GM19452 (cell line): ENCODE data around the gene PLSCR3.
"Not testable (repeated sequence)": the region's sequence is repeated elsewhere in the genome, so short reads cannot be mapped to it uniquely, and the experiment has no call there.

Experiments
- ATAC-seq: cut with Tn5 transposase; IDR thresholded peaks from one replicate; pipeline ENCODE4 v1.9.1; 2021; ENCODE audit not compliant: unreplicated experiment

Gene PLSCR3

DNA sequence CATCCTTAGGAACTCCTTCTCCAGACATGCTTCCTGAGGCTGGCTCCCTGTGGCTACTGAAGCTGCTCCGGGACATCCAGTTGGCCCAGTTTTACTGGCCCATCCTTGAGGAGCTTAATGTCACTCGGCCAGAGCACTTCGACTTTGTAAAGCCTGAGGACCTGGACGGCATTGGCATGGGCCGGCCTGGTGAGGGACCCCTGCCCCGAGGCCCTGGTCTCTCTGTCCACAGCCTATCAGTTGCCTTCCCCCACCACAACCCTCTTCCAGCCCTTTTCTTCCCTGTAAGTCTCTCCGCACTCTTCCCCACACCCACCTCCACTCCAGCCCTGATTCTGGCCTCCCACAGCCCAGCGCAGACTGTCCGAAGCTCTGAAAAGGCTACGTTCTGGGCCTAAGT, 11.4 kb downstream of the PLSCR3 start:
- ATAC-seq = no peak

DNA sequence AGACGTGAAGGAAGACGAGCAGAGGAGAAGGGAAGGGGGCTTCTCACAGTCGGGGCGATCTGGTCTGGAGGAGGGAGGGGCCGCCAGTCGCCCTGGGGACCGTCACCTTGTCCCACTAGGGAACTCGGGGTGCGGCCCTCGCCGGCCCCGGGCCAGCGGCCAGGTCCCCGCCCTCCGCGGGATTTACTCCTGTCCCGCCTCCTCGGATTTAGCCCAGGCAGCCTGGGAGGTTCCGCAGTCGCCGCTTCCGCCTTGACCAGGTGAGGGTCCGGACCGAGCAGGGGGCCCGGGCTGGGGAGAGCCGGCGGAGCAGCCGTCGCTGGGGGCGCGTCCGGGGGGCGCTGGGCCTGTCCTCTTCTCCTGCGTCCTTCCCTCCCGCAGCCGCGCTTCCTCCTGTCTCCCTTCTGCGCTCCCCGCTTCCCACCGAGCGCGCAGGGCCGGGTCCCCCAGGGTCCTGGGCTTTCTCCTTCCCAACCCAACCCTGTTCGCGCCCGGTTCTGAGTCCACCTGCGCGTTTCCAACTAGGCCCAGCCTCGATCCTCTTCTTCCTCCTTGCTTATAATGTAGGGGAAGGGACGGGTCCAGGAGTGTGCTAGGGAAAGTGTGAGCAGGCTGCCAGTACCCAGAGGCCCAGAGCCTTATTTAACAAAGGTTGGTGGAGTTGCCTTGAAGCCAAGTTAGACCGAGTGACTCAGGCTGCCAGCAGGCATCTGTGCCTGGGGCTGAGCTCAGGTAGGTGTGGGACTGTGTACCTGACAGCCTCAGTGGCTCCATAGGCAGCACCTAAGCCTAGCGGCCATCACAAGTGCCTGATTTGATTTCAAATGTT, 13.3 kb downstream of the PLSCR3 start, which contains the start of gene TNK1:
Gene TNK1, plus strand, starts transcription at position 235 of the 829 bp plus-strand sequence. CDS start 1,838 bp downstream, outside the sequence.
- no peak for ATAC-seq

DNA sequence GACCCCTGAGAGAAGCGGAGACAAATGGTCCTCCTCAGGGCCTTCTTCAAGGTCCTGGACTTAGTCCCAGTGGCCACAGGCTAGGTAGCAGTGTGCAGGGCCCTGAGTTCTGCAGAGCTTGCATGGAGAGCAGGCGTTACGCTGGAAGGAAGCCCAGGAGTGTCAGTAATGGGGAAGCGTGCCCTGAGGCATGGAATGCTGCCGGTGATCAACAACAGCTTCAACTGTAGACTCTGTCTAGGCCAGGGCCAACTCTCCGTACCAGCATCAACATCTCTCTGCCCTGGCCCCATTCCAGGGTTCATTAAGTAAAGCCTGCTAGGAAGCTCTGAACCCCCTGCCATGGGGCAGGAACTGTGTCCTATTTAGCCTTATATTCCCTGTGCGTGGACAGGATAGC, 14.0 kb downstream of the PLSCR3 start:
- no peak for ATAC-seq

DNA sequence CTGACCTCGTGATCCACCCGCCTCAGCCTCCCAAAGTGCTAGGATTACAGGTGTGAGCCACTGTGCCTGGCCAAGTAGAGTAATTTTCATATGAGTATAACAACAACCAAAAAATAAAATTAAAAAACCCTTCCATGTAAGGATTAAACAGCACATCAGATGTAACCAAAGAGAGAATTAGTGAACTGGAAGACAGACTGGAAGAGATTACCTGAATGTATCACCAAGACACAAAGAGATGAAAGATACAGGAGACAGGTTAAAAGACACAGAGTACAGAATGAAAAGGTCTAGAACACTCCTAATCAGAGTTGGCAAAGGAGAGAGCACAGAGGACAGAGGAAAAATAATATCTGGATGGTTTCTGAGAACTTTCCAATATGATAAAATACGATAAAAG, 15.2 kb downstream of the PLSCR3 start:
- no peak for ATAC-seq

DNA sequence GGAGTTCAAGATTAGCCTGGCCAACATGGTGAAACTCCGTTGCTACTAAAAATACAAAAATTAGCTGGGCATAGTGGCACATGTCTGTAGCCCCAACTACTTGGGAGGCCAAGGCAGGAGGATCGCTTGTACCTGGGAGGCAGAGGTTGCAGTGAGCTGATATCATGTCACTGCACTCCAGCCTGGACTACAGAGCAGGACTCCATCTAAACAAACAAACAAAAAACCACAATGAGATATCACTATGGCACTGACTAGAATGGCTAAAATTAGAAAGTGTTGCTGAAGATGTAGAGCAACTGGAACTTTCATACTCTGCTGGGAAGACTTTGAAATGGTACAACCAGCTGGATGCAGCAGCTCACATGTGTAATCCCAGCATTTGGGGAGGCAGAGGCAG, 20.0 kb downstream of the PLSCR3 start:
- ATAC-seq = no peak

DNA sequence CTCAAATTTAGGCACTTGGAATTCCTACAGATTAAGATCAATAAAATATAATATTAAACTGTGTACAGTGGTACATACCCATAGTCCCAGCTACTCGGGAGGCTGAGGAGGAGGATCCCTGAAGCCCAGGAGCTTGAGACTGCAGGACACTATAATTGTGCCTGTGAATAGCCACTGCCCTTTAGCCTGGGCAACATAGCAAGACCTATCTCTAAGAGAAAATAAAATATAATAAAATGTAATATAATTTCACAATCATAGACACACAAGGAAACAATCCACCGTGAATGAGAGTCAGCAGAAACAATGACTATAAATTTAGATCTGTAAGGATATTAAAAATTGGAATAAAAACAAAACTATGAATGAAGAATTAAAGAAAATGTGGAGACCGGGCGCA, 23.5 kb downstream of the PLSCR3 start:
- no peak for ATAC-seq

DNA sequence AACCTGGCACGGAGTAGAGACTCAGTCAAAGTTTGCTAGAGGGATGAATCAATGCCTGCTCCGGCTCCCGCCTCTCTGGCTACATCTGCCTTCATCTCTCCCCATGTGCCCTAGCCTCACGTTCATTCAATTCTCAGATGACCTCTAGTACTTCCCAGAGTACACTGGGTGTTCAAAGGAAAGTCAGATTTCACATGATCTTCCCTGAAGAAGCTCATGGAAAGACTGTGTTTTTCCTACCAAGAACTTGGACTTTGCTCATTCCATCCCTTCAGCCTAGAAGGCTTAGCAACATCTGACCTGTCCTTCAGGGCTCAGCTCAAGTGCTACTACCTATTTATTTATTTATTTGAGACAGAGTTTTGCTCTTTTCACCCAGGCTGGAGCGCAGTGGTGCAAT, 24.5 kb downstream of the PLSCR3 start:
- no peak for ATAC-seq

DNA sequence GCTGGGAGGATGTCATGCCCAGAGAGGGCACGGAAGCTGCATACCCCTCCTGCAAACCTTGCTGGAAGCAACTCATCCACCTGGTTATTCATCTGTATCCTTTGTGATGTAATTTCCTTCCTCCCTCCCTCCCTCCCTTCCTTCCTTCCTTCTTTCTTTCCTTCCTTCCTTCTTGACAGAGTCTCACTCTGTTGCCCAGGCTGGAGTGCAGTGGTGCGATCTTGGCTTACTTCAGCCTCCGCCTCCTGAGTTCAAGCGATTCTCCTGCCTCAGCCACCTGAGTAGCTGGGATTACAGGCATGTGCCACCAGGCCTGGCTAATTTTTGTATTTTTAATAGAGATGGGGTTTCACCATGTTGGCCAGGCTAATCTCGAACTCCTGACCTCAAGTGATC, 25.7 kb downstream of the PLSCR3 start:
- not testable (repeated sequence) for ATAC-seq

DNA sequence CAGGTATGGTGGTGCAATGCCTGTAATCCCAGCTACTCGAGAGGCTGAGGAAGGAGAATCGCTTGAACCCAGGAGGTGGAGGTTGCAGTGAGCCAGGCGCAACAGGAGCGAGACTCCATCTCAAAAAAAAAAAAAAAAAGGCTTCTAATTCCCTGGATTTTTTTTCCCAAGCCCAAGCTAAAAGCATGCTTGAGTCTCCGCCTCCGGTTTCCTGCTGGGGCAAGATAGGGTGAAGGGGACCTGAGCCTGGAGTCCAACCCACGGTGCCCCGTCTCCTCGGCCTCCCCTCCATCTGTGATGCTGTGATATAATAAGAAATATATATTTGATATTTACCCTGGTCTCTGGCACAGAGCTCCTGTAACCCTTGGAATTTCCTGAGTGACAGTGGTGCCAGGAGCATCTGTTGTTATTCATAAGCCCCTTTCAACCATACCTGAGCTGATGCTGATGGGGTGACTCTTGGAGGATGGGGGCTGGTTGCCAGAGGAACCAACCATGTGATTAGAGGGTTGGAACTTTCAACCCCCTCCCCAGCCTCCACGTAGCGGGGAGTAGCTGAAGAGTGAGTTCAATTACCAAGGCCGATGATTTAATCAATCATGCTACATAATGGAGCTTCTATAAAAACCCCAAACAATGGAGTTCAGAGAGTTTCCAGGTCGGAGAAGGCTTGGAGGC, 26.3 kb downstream of the PLSCR3 start:
- no peak for ATAC-seq

DNA sequence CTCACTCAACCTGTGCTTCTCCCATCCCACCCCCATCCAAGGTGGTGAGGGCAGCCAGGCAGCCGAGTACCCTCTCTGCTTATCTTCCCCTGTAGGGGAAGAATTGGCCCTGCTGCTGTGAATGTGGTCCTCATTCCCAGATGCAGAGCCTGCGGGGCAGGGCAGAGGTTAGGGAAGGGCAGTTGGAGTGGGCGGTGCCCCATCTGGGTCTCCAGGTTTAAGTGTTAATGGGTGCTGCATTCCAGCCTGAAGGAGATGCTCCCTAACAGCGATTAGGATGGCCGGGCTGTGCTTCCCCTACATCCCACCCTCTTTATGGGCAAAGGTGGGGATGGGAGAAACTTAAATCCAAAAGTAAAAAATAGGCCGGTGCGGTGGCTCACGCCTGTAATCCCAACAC, 27.2 kb downstream of the PLSCR3 start:
- ATAC-seq = no peak

DNA sequence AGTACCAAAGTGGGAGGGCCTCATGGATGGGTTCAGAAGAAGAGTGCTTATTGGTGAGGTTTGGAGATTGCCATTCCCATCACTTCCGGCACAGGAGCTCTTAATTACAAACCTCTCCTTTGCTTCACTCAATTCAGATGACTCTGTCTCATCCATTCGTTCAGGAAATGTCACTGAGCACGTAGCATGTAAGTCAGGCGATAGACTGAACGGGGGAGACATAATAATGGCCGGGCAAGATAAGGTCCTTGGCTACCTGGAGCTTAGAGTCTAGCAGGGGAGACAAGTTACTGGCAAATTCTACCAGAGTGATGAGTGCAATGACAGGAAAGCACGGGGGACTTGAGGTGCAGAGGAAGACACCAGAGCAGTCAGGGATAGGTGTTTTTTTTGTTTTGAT, 28.4 kb downstream of the PLSCR3 start:
- ATAC-seq = not testable (repeated sequence)

DNA sequence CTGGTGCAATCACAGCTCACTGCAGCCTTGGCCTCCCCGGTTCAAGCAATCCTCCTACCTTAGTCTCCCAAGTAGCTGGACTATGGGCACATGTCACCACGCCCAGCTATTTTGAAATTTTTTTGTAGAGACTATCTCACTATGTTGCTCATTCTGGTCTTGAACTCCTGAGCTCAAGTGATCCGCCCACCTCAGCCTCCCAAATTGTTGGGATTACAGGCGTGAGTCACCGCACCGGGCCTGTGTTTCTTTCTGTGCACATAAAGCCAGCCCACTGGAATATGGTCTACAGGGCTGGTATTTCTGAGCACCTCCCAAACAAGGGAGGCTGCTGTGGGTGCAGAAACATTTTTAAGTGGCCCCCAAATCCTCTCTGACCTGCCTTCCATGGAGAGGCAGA, 31.0 kb downstream of the PLSCR3 start:
- ATAC-seq = no peak

DNA sequence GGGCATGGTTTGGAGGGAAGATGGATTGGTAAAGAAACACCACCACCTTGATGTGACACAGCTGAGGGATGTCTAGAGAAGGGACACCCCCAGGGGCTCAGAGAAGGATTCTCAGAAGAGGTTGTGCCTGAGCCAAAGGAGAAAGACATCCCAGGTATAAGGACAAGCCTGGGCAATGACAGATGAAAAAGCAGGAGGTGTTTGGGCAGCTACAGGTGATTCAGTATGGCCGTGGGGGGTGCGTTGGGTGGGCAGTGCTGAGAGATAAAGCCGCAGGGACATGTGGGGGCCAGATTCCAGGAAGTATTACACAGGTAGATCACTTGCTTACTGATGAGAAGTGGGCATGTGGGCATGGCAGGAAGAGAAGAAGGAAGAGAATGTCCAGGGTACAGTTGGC, 32.4 kb downstream of the PLSCR3 start:
- no peak for ATAC-seq

DNA sequence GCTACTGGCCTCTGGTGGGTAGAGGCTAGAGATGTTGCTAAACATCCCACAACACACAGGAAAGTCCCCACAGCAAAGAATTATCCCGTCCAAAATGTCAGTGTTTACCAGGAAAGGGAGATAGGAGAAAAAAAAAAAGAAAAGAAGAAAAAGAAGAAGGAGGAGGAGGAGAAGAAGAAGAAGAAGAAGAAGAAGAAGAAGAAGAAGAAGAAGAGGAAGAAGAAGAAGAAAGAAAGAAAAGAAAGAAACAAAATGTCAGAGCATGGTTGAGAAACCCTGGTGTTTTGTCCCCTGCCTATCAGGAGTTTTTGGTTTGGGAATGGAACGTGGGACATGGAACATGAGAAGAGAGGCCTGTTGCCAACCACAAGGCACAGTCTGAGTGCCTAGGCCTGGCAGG, 36.9 kb downstream of the PLSCR3 start:
- ATAC-seq = no peak

DNA sequence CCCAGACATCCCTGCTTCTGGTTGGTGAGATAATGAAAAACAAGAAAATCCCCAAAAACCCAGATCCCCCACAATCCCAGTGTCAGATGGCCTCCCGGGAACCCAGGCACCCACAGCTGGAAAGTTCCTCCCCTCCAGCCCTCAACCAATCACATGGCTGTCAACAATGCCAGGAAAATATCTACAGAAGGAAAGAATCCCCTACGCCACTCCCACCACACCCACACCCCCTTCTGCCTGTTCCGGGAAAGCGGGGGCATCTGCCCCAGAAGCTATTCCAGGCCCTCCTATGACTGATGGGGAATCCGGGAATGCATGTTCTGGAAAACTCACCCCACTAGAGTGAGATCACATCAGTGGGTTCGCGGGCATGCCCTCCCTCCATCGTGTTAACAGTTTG, 37.6 kb downstream of the PLSCR3 start:
- ATAC-seq = no peak

DNA sequence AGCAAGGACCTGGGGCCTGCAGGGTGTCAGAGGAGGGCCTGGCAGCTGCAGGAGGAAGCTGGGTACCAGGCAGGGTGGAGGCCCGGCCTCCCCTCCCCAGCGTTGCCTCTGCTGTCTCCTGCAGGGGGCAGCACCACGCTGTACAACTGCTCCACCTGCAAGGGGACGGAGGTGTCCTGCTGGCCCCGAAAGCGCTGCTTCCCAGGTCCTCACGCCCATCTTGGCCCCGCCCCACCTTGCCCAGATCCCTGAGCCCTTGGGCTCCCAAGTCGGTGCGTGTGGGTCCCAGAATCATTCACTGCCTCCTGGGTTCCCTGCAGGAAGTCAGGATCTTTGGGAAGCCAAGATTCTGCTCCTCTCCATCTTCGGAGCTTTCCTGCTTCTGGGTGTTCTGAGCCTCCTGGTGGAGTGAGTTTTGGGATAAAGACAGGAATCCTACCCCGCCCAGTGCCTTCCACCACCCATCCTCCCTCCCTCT, 38.2 kb downstream of the PLSCR3 start:
- no peak for ATAC-seq

DNA sequence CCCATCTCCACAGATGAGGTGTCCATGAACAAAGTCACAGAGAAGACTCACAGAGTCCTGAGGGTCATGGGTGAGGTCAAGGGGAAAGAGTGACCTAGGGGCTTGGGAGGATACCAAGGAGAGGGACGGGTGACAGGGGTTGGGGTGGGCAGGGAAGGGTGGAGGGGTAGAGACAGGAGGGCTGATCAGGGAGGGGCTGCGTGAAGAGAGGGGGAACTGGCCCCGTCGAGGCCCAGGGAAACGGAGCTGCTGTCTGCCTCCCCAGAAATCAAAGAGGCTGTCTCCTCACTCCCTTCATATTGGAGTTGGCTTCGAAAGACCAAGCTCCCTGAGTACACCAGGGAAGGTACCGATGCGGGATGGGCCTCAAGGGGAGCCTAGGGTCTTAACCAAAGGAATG, 38.8 kb downstream of the PLSCR3 start:
- ATAC-seq = no peak

DNA sequence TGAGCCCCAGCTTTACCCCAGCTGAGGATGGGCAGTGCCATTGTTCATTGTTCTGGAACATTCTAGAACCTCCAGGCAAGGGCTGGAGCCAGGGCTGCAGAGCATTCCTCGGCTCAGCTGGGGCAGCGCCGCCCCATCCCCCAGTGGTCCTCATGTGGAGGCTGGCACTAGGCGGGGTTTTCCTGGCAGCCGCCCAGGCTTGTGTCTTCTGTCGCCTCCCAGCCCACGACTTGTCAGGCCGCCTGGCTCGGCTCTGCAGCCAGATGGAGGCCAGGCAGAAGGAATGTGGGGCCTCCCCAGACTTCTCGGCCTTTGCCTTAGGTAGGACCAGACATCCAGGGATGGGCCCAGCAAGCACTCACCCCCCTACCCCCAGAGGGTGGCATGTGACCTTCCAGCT, 39.3 kb downstream of the PLSCR3 start, which contains the start of gene TMEM95:
Gene TMEM95, plus strand, starts transcription at position 104 of the 400 bp plus-strand sequence. Its CDS starts 49 bp downstream, at position 153.
- ATAC-seq = no peak

DNA sequence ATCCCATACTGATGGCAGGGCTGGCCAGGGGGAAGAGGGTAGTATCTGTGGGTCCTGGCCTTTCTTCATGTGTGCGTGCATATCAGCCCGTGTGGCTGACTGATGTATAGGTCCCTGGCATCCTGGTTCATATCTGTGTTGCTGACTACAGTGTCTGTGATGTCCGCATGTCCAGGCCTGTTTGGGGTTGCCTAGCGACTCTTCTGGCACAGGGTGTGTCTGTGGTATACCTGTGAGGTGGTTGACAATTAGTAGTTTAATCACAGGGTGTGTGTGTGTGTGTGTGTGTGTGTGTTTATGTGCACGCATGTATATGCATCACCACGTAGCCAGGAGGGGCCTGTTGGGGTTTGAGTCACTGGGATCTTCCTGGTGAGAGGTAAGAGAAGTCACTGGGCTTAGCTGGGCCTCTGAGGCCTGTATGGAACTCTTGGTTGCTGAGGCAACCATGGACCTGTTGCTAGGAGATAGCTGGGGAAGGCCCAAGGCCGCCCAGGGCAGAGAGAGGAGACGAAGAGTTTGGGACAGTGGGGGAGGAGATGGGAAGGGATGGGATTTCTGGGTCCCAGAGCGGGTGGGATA, 40.0 kb downstream of the PLSCR3 start:
- ATAC-seq = no peak

DNA sequence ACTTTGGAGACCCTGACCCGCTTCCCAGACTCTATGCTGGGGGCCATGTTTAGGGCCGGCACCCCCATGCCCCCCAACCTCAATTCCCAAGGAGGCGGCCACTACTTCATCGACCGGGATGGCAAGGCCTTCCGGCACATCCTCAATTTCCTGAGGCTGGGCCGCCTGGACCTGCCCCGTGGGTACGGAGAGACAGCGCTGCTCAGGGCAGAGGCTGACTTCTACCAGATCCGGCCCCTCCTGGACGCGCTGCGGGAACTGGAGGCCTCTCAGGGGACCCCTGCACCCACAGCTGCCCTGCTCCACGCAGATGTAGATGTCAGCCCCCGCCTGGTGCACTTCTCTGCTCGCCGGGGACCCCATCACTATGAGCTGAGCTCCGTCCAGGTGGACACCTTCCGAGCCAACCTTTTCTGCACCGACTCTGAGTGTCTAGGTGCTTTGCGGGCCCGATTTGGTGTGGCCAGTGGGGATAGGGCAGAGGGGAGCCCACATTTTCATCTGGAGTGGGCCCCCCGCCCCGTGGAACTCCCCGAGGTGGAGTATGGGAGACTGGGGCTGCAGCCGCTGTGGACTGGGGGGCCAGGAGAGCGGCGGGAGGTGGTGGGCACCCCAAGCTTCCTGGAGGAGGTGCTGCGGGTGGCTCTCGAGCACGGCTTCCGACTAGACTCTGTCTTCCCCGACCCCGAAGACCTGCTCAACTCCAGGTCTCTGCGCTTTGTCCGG, 41.3 kb downstream of the PLSCR3 start:
- ATAC-seq = no peak

DNA sequence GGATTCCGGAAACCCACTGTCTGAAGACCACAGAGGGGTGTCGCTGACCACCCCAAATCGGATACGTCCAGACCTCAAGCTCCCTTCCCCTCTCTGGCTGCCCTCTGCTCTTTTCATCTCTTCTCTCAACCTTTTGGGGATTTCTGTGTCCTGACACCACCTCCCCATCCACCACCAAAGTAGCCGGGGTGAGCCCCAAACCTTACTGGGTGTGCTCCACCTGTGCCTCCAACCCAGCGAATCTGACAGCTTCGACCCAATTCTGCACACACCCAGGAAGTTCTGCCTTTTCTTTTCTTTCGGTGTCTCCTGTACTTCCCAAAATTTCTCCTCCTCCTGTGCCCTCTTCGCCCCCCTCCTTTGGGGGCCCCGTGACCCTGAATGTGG, 41.8 kb downstream of the PLSCR3 start:
- no peak for ATAC-seq
